Fibroblast of mammary gland (primary cell): ENCODE measurements around the gene ELFN2.

ENCODE experiments used
- DNase-seq: peaks from one replicate; pipeline ENCODE4 v3.0.0-alpha.2; 2010; ENCODE audit warnings: low read depth
- H3K4me3 ChIP-seq: 2 replicates; pipeline ENCODE4 v1.5.1; 2011; ENCODE audit warnings: low read depth, mild to moderate bottlenecking, low read length, moderate library complexity; ENCODE audit not compliant: control insufficient read depth
- TF ChIP-seq, protein P1 (sequence below): conservative IDR thresholded peaks from 2 replicates; pipeline ENCODE4 v1.5.1; 2011; ENCODE audit warnings: low read depth, low read length, inconsistent platforms; ENCODE audit not compliant: control insufficient read depth, insufficient read depth

Gene ELFN2

DNA sequence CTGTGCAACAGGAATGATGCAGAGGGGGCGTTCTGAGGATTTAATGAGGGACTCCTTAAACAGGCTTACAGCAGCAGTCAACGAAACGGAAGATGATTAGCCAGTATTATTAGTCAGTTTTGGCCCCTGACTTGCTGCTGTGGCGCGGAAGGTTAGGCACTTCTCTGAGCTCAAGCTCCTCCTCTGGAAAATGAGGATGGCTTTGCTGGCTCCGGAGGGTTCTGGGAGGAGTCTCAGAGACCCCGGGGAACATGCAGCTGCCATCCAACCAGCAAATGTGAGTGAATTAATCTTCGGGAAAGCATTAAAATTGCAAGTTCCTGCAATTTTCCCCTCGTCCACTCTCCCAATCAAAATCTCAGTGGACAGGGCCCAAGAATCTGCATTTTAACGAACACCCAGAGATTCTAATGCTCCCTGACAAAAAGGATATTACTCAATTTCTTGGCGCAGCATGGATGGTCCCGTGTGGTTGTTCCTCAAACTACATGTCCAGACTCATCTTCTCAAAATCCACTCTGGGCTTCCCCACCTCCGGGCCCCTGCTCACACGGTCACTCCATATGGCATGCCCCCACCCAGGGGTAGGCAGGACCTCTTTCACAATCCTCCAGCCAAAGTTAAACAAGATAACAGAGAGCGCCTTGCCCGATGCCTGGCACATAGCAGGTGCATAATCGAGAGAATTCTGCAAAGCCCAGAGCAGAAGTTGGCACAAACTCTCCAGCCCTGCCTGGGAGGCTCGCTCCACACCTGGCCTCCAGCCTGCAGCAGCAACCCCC lies 6.4 kb downstream of the ELFN2 start:
- TF ChIP-seq, protein P1, sequence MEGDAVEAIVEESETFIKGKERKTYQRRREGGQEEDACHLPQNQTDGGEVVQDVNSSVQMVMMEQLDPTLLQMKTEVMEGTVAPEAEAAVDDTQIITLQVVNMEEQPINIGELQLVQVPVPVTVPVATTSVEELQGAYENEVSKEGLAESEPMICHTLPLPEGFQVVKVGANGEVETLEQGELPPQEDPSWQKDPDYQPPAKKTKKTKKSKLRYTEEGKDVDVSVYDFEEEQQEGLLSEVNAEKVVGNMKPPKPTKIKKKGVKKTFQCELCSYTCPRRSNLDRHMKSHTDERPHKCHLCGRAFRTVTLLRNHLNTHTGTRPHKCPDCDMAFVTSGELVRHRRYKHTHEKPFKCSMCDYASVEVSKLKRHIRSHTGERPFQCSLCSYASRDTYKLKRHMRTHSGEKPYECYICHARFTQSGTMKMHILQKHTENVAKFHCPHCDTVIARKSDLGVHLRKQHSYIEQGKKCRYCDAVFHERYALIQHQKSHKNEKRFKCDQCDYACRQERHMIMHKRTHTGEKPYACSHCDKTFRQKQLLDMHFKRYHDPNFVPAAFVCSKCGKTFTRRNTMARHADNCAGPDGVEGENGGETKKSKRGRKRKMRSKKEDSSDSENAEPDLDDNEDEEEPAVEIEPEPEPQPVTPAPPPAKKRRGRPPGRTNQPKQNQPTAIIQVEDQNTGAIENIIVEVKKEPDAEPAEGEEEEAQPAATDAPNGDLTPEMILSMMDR: no peak
- DNase-seq: peak; percentile 50
- peak overlapping the region; percentile 41 for H3K4me3 ChIP-seq

DNA sequence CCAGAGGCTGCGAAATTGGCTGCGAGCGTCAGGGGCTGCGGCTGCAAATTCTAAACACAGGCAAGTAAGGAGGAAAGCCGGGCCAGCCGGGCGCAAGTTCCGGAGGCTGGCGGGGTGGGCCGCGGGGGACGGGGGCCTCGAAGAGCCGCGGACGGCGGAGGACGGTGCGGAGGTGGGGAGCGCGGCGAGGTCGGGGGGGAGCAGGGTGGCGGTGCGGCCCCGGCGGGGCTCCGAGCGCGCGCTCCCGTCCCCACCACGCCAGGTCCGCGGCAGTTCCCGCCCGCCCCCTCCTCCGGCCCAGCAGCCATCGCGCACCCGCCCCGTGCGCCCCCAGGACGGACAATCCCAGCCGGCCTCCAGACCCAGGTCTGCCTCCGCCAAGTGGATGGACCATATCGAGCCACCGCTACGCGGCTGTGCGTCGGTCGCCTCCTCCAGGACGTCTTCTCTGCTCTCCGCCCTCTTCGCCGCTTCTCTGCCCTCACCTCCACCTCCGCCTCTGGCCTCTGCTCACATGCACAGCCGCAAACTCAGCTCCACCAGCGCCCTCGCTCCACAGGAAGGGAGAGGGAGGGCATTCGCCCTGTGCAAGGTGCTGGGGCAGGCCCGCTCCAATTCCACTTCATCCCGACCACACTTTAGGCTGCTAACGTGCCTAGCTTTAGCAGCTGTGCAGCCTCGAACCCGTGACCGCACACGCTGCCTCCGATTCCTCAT lies 7.2 kb downstream of the ELFN2 start:
- DNase-seq: no peak
- TF ChIP-seq, protein P1: no peak
- H3K4me3 ChIP-seq: peak overlapping the region; percentile 41

DNA sequence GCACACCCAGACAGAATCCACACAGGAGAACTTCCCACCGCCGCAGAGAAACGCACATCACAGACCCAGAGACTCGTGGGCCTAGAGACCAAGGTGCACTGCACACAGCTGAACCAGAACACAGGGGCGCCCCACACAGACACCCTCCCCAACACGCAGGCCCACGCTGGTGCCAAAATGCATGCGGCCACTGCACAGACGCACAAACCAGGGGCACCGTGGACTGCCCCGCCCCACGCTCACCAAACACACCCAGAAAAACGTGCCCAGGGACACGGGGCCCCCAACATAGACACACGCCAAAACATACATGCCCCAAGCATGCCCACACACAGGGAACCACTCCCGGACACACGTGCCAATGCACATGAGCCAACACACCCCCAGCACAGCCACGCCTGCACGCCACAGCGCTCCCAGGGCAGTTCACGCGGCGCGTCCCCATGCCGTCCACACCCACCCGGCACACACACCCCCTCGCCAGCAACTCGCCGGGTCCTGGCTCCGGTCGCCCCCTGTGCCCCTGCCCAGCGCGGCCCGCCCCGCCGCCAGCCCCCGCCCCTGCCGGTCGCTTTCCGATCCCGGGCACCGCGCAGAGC lies 7.8 kb downstream of the ELFN2 start:
- no peak for DNase-seq
- TF ChIP-seq, protein P1: no peak
- no peak overlapping the region for H3K4me3 ChIP-seq

DNA sequence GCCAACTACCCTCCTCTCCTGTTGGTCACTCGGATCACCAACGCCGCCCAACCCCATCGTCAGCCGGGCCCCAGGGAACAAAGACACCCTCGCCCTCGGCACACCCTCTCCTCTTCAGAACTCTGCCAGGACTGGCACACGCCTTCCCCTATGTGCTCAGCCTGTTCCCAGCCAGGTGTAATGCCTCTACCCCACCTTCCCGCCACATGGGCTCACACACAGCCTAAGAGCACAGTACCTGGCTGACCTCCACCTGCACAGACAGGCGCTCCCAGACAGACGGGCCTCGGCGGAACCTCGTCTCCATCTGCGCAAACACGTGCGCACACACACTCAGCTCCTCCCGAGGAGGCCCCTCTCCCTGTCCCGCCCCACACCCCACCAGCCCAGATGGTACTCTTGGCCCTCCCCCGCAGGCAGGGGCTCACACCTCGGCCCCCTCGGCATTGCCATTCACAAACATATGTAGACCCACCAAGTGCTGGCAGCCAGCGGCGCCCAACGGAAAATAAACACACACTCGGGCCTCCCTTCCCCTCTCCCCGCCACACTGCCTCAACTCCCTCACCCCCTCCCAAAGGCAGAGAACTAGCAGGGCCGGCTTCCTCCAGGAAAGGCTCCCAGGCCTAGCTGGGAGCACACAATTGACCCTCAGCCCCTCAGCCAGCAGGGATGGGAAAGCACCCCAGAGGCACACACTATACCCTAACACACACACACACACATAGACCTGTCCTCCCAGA lies 8.5 kb downstream of the ELFN2 start:
- no peak overlapping the region for H3K4me3 ChIP-seq
- TF ChIP-seq, protein P1: no peak
- DNase-seq: no peak

DNA sequence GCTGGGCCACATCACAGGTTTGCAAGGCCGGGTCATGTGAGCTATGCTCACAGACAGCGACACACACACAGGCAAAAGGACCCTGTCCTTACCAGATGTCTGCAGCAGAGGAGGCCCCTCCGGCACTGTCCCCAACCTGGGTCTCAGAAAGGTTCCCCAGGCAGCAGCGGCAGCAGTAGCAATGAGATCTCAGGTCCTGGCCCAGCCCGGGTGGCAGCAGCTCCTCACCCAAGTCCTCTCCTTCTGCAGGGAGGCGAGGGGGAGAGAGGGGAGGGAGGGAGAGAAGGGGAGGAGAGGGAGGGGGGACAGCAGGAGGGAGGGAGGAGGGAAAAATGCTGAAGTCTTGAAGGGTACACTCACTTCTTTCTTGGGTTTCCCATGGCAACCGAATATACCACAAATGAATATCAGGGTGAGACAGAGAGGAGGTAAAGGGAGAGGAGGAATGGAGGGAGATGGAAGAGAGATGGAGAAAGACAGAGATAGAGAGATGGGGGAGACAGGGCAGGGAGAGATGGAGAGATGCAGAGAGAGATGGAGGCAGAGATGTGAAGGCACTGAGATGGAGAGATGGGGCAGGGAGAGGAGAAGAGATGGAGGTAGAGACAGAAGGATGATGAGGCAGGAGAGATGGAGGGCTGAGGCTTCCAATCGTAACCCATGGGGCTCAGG lies 9.5 kb downstream of the ELFN2 start:
- H3K4me3 ChIP-seq: no peak overlapping the region
- TF ChIP-seq, protein P1: no peak
- DNase-seq: no peak

DNA sequence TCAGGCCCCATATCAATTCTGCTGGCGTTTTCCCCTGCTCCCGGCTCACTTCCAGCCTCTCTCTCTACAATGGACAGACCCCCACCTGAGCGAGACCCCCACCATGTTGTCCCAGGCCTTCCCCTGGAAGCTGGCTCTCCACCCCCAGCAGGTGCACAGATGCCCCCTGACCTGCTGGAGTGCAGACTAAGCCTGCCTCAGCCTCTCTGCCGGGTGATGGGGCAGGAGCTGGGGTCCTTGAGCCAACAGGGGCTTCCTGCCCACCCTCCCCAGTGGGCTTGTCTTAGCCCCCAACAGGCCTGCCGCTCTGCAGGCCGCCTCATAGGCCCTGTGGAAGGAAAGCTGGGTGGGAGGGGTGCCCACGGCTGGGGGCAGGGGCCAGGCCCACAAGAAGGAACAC lies 10.0 kb downstream of the ELFN2 start:
- no peak overlapping the region for H3K4me3 ChIP-seq
- no peak for DNase-seq
- TF ChIP-seq, protein P1: no peak
